DOHH2 (cell line): ENCODE data around the gene TTC32.
A peak's percentile ranks its signal among the peaks of the same experiment; 100 is the strongest.

Experiments
- H3F3A ChIP-seq: fragments of 200-600 bp; sonication (generic), shearing (Covaris generic); 2 replicates; pipeline ENCODE4 v1.6.0; 2016; ENCODE audit warnings: antibody characterized with exemption, mild to moderate bottlenecking; ENCODE audit not compliant: control insufficient read depth, insufficient read depth
- H3K27ac ChIP-seq: fragments of 200-600 bp; sonication (generic); 2 replicates; pipeline ENCODE4 v1.5.1; 2014; ENCODE audit warnings: low read depth, mild to moderate bottlenecking, low read length, moderate library complexity
- H3K27me3 ChIP-seq: fragments of 200-600 bp; sonication (generic); 2 replicates; pipeline ENCODE4 v1.6.1; 2014; ENCODE audit warnings: mild to moderate bottlenecking, low read length, mixed read lengths; ENCODE audit not compliant: control insufficient read depth
- H3K36me3 ChIP-seq: fragments of 200-600 bp; sonication (generic); 2 replicates; pipeline ENCODE4 v1.6.1; 2014; ENCODE audit warnings: mild to moderate bottlenecking, low read length, moderate library complexity, mixed read lengths; ENCODE audit not compliant: control insufficient read depth
- H3K4me1 ChIP-seq: fragments of 200-600 bp; sonication (generic); 2 replicates; pipeline ENCODE4 v1.6.1; 2014; ENCODE audit warnings: mild to moderate bottlenecking, low read length, mixed read lengths; ENCODE audit not compliant: control insufficient read depth
- H3K4me2 ChIP-seq: fragments of 200-600 bp; sonication (generic); 2 replicates; pipeline ENCODE4 v1.6.0; 2014; ENCODE audit warnings: mild to moderate bottlenecking, low read length, moderate library complexity
- H3K4me3 ChIP-seq: fragments of 200-600 bp; sonication (generic); 2 replicates; pipeline ENCODE4 v1.5.1; 2014; ENCODE audit warnings: mild to moderate bottlenecking, low read length, mixed read lengths
- H3K79me2 ChIP-seq: fragments of 200-600 bp; sonication (generic); 2 replicates; pipeline ENCODE4 v1.6.1; 2014; ENCODE audit warnings: mild to moderate bottlenecking, low read length, mixed read lengths; ENCODE audit not compliant: control insufficient read depth
- H3K9me2 ChIP-seq: fragments of 200-600 bp; sonication (generic); replicated peaks from 2 replicates; pipeline ENCODE4 v1.6.1; 2014; ENCODE audit warnings: mild to moderate bottlenecking, low read length, mixed read lengths; ENCODE audit not compliant: control insufficient read depth
- H3K9me3 ChIP-seq: fragments of 200-600 bp; sonication (generic); 2 replicates; pipeline ENCODE4 v1.6.1; 2014; ENCODE audit warnings: antibody characterized with exemption, low read length, mixed read lengths; ENCODE audit not compliant: control insufficient read depth, insufficient read depth
- H4K20me1 ChIP-seq: fragments of 200-600 bp; sonication (generic); 2 replicates; pipeline ENCODE4 v1.6.0; 2014; ENCODE audit warnings: low read depth, mild to moderate bottlenecking, antibody characterized with exemption, low read length, moderate library complexity; ENCODE audit not compliant: control insufficient read depth, insufficient read depth
- CTCF ChIP-seq: fragments of 200-600 bp; sonication (generic); IDR thresholded peaks from one replicate; pipeline ENCODE4 v1.5.1; 2014; ENCODE audit warnings: antibody characterized with exemption, mild to moderate bottlenecking, low read depth, low read length; ENCODE audit not compliant: poor library complexity, severe bottlenecking
- EZH2phosphoT487 ChIP-seq: fragments of 200-600 bp; sonication (generic); IDR thresholded peaks from 2 replicates; pipeline ENCODE4 v1.6.1; 2017; ENCODE audit warnings: borderline replicate concordance, mild to moderate bottlenecking, antibody characterized with exemption, low read length, moderate library complexity, mixed read lengths

The TTC32 gene

DNA sequence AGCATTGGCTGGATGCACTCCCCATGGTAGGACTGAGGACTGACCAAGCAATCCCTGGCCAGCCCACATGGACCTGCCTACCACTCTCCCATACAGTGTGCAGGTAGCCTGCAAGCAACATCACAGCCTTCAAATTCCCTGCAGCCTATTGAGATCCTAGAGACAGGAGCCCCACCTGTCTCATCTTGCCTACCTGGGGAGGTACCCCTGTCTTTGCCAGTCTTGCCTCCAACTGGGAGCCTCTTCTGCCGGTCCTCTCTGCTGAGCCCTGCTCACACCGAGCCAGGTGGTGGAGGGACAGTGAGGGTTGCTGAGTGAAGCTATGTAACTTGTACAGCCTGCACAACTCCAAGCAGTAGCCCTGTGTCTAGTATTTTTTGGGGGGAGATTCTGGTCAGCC, 29.9 kb downstream of the TTC32 start:
- Histone ChIP-seq H4K20me1 (no peaks in the 10 kb centered on the region), H3K36me3 (no peaks in the 10 kb centered on the region), H3K4me1 (no peaks in the 10 kb centered on the region), H3K27ac (no peak overlapping the region), H3K4me2 (no peak overlapping the region), H3F3A (no peaks in the 10 kb centered on the region), H3K79me2 (no peaks in the 10 kb centered on the region), H3K9me3 (no peaks in the 10 kb centered on the region), H3K9me2 (no peaks in the 10 kb centered on the region), H3K4me3 (no peak overlapping the region), H3K27me3 (peaks cover 21% of the 10 kb centered on the region)
- TF ChIP-seq CTCF (no peak), EZH2phosphoT487 (no peak)

- H3K4me1 ChIP-seq: no peaks in the 10 kb centered on the region
- TF ChIP-seq CTCF (no peak), EZH2phosphoT487 (no peak)
Measured at GRCh38 chr2:19870792-19871191, 31.0 kb downstream of the TTC32 start.

DNA sequence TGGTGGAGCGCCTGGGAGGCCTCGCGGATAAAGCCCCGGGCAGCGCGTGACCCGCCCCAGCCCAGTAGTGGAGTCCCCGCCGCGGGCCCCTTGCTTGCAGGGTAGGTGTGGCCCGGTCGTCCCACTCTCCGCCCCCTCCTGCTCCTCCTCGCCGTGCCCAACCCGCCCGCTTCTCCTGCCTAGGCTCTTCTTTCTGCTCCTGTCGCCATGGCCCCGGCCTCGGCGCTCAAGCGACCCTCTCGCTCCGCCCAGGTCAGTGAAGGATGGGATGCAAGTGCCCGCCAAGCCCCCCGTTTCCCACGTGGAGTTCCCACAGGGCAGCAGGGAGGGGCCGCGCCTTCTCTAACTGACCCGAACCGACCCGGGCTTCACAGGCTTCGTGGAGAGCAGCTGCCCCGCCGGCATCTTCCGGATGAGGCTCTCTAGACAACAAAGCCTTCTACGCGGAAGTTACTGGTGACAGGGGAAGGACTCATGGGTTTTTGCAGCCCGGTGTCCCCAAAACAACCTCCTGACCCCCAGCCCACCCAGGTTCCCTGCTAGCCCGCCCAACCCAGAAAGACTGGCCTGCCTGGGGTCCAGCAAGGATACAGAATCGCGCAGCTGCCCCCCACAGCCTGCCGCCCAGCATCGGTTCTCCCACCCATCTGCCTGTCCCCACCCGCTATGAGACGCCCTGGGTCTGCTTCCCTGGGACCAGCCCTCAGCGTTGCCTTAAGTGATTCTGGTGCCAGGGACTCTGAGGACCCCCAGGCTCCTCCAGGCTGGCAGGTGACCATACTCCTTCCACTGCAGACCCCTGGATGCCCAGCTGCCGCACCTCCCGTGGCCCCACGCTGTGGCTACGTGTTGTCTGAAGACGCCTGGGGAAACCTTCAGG, 32.8 kb downstream of the TTC32 start:
- Histone ChIP-seq H3F3A (no peaks in the 10 kb centered on the region), H4K20me1 (no peaks in the 10 kb centered on the region), H3K4me3 (peak overlapping the region; percentile 35), H3K79me2 (no peaks in the 10 kb centered on the region), H3K36me3 (no peaks in the 10 kb centered on the region), H3K27ac (no peak overlapping the region), H3K4me2 (peak overlapping the region; percentile 39; the same call in 1 of the 2 replicates), H3K27me3 (peaks cover 23% of the 10 kb centered on the region), H3K9me2 (no peaks in the 10 kb centered on the region), H3K4me1 (no peaks in the 10 kb centered on the region), H3K9me3 (no peaks in the 10 kb centered on the region)
- TF ChIP-seq CTCF (no peak), EZH2phosphoT487 (no peak)

More at GRCh38 chr2:19870792-19871191, 31.0 kb downstream of the TTC32 start:
- Histone ChIP-seq H3K27me3 (peaks cover 23% of the 10 kb centered on the region), H3K4me3 (no peak overlapping the region), H3K36me3 (no peaks in the 10 kb centered on the region), H3K9me2 (no peaks in the 10 kb centered on the region), H3K9me3 (no peaks in the 10 kb centered on the region), H4K20me1 (no peaks in the 10 kb centered on the region), H3K27ac (no peak overlapping the region), H3F3A (no peaks in the 10 kb centered on the region), H3K4me2 (no peak overlapping the region), H3K79me2 (no peaks in the 10 kb centered on the region)
